ENCODE results near the gene MACROD2.

The MACROD2 gene

GRCh38 chr20:15909995-15910394 is 1914.7 kb downstream of the MACROD2 start:
- TF ChIP-seq CTCF (IDR thresholded peaks at IDR 0.05; ENCODE audit: insufficient read depth, missing control alignments) = no peak
- DNase-seq (ENCODE audit: insufficient read length, low spot score) (no peak), FAIRE-seq (no peak)

- no peak for TF ChIP-seq CTCF (IDR thresholded peaks at IDR 0.05; ENCODE audit: insufficient read depth, missing control alignments)
- FAIRE-seq (no peak), DNase-seq (ENCODE audit: insufficient read length, low spot score) (no peak)
These were observed 1916.3 kb downstream of the MACROD2 start for GRCh38 chr20:15911581-15911980.

GRCh38 chr20:15913391-15914025 is 1918.2 kb downstream of the MACROD2 start:
- no peak for TF ChIP-seq CTCF (IDR thresholded peaks at IDR 0.05; ENCODE audit: insufficient read depth, missing control alignments)
- DNase-seq (ENCODE audit: insufficient read length, low spot score) (no peak), FAIRE-seq (no peak)

- no peak for TF ChIP-seq CTCF (IDR thresholded peaks at IDR 0.05; ENCODE audit: insufficient read depth, missing control alignments)
- no peak for FAIRE-seq
- DNase-seq (ENCODE audit: insufficient read length, low spot score) = no peak
These were observed 1921.3 kb downstream of the MACROD2 start for GRCh38 chr20:15916623-15917022.

GRCh38 chr20:15917283-15917682 is 1922.0 kb downstream of the MACROD2 start:
- DNase-seq (ENCODE audit: insufficient read length, low spot score) (no peak), FAIRE-seq (no peak)
- no peak for TF ChIP-seq CTCF (IDR thresholded peaks at IDR 0.05; ENCODE audit: insufficient read depth, missing control alignments)

- no peak for FAIRE-seq
- no peak for DNase-seq (ENCODE audit: insufficient read length, low spot score)
- no peak for TF ChIP-seq CTCF (IDR thresholded peaks at IDR 0.05; ENCODE audit: insufficient read depth, missing control alignments)
These were observed 1923.3 kb downstream of the MACROD2 start for GRCh38 chr20:15918631-15919030.

- no peak for TF ChIP-seq CTCF (IDR thresholded peaks at IDR 0.05; ENCODE audit: insufficient read depth, missing control alignments)
- FAIRE-seq (no peak), DNase-seq (ENCODE audit: insufficient read length, low spot score) (no peak)
These were observed 1923.8 kb downstream of the MACROD2 start for GRCh38 chr20:15919118-15919517.

Data from D721Med (cell line).